Measurements from ENCODE around the gene ACTRT2. TPM values are rescaled to one million over a fixed set of nuclear protein-coding genes. Genes with fewer than 3 reads are reported as not detected.

ACTRT2 gene
- total RNA-seq, 1 experiment from 2014 or later = not detected

- no peak for DNase-seq (ENCODE audit: low read depth)
Measured at GRCh38 chr1:3002349-3003038, 18.8 kb upstream of the ACTRT2 start.

- no peak for DNase-seq (ENCODE audit: low read depth)
Measured at GRCh38 chr1:3003039-3003940, 18.0 kb upstream of the ACTRT2 start.

- no peak for DNase-seq (ENCODE audit: low read depth)
Measured at GRCh38 chr1:3003941-3004270, 17.4 kb upstream of the ACTRT2 start.

- no peak for DNase-seq (ENCODE audit: low read depth)
Measured at GRCh38 chr1:3004285-3005205, 16.7 kb upstream of the ACTRT2 start.

GRCh38 chr1:3005771-3006170 lies 15.5 kb upstream of the ACTRT2 start:
- no peak for DNase-seq (ENCODE audit: low read depth)

- no peak for DNase-seq (ENCODE audit: low read depth)
Measured at GRCh38 chr1:3007298-3008147, 13.7 kb upstream of the ACTRT2 start.

GRCh38 chr1:3009021-3009420 lies 12.2 kb upstream of the ACTRT2 start:
- DNase-seq (ENCODE audit: low read depth) = no peak

GRCh38 chr1:3009556-3009955 lies 11.7 kb upstream of the ACTRT2 start:
- DNase-seq (ENCODE audit: low read depth) = no peak

- DNase-seq (ENCODE audit: low read depth) = no peak
Measured at GRCh38 chr1:3011127-3011526, 10.1 kb upstream of the ACTRT2 start.

- DNase-seq (ENCODE audit: low read depth) = no peak
Measured at GRCh38 chr1:3011631-3012455, 9.4 kb upstream of the ACTRT2 start.

GRCh38 chr1:3012456-3013291 lies 8.6 kb upstream of the ACTRT2 start:
- no peak for DNase-seq (ENCODE audit: low read depth)

GRCh38 chr1:3013371-3014049 lies 7.8 kb upstream of the ACTRT2 start:
- no peak for DNase-seq (ENCODE audit: low read depth)

GRCh38 chr1:3014050-3014440 lies 7.2 kb upstream of the ACTRT2 start:
- no peak for DNase-seq (ENCODE audit: low read depth)

- no peak for DNase-seq (ENCODE audit: low read depth)
Measured at GRCh38 chr1:3014443-3015268, 6.6 kb upstream of the ACTRT2 start.

GRCh38 chr1:3015269-3015635 lies 6.0 kb upstream of the ACTRT2 start:
- no peak for DNase-seq (ENCODE audit: low read depth)

- no peak for DNase-seq (ENCODE audit: low read depth)
Measured at GRCh38 chr1:3015744-3016143, 5.5 kb upstream of the ACTRT2 start.

- no peak for DNase-seq (ENCODE audit: low read depth)
Measured at GRCh38 chr1:3016641-3017439, 4.4 kb upstream of the ACTRT2 start.

Data from LHCN-M2 (cell line).